Measurements from ENCODE around the gene ADO. TPM values are rescaled to one million over a fixed set of nuclear protein-coding genes. Genes with fewer than 3 reads are reported as not detected.

The ADO gene
- total RNA-seq, 4 donors from 2014 or later, result 19.5 to 28.1 (median 23.4) TPM

DNA sequence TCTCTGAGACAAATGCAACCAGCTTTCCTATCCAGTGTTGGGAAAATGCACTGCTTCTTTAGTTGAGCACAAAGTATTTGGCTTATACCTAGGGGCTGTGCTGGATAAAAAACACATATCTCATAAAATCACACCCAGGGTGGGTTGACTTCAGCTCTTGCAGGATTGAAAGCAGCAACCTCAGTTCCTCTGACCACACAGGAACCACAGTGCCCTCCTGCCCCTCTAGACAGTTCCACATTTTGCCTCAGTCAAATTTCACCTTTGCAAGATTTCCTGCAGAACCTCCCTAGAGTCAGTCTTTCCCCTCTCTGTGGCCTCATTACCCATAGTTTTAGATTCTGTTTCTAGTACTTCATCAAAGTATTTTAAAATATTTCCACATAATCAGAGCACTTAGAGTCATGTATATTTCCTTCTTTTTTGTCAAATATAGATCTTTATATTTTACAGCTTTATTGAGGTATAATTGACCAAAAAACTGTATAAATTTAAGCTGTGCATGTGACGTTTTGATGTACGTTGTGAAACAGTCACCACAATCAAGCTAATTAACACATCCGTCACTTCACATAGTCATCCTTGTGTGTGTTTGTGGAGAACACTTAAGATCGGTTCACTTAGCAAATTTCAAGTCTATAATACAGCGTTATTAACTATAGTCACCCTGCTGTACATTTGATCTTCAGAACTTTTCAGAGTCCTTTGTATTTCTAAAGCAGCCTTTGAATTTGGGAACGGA lies 48.6 kb downstream of the ADO start:
- Histone ChIP-seq H3K4me1 (no peaks in the 10 kb centered on the region), H3K9me3 (peaks cover 0 to 3% (median 2%) of the 10 kb centered on the region in 4 donors), H3K27ac (replicated peaks in 1 of 4) (no peak overlapping the region), H3K36me3 (no peaks in the 10 kb centered on the region), H3K27me3 (no peaks in the 10 kb centered on the region), H3K4me3 (no peak overlapping the region)
- TF ChIP-seq POLR2A (IDR thresholded peaks at IDR 0.05; ENCODE audit: low read depth) (no peak), POLR2AphosphoS5 (IDR thresholded peaks at IDR 0.05) (no peak), EP300 (IDR thresholded peaks at IDR 0.05) (no peak)
- TF ChIP-seq, protein P1, sequence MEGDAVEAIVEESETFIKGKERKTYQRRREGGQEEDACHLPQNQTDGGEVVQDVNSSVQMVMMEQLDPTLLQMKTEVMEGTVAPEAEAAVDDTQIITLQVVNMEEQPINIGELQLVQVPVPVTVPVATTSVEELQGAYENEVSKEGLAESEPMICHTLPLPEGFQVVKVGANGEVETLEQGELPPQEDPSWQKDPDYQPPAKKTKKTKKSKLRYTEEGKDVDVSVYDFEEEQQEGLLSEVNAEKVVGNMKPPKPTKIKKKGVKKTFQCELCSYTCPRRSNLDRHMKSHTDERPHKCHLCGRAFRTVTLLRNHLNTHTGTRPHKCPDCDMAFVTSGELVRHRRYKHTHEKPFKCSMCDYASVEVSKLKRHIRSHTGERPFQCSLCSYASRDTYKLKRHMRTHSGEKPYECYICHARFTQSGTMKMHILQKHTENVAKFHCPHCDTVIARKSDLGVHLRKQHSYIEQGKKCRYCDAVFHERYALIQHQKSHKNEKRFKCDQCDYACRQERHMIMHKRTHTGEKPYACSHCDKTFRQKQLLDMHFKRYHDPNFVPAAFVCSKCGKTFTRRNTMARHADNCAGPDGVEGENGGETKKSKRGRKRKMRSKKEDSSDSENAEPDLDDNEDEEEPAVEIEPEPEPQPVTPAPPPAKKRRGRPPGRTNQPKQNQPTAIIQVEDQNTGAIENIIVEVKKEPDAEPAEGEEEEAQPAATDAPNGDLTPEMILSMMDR (IDR thresholded peaks at IDR 0.05), result no peak
- DNase-seq (ENCODE audit: extremely low spot score), result no peak
- 76% methylated on average over 6 of the region's 6 CpGs for WGBS
- intact Hi-C loops (cut with DNase I), result no loop called here

DNA sequence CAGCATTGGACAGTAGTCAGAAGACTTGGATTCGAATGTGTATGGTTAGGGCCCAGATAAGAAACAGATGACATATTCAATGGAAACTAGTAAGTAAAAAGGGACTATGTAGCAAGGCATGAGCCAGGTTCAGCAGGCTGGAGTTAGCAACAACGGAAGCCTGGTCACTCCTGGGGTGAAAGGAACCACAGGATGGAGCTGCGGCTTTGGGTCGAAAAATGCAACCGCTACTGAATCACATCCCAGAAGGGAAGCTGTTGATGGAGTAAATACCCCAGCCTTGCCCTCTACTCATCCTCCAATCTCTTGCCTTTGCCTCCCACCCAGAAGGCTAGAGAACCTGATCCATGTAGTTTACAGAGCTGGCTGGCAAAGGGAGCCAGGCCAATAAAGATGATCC lies 49.2 kb downstream of the ADO start:
- no peaks in the 10 kb centered on the region for H3K9me3 ChIP-seq
- 71% methylated on average over 5 of the region's 5 CpGs for WGBS
- H3K27me3 ChIP-seq, result no peaks in the 10 kb centered on the region
- no peak for TF ChIP-seq POLR2AphosphoS5 (IDR thresholded peaks at IDR 0.05)
- TF ChIP-seq POLR2A (IDR thresholded peaks at IDR 0.05; ENCODE audit: low read depth), result no peak
- TF ChIP-seq EP300 (IDR thresholded peaks at IDR 0.05), result no peak
- TF ChIP-seq, protein P1 (IDR thresholded peaks at IDR 0.05), result no peak
- no peaks in the 10 kb centered on the region for H3K4me1 ChIP-seq
- intact Hi-C loops (cut with DNase I), result no loop called here
- no peak for DNase-seq (ENCODE audit: extremely low spot score)
- no peaks in the 10 kb centered on the region for H3K36me3 ChIP-seq
- H3K27ac ChIP-seq (replicated peaks in 1 of 4), result no peak overlapping the region
- no peak overlapping the region for H3K4me3 ChIP-seq

DNA sequence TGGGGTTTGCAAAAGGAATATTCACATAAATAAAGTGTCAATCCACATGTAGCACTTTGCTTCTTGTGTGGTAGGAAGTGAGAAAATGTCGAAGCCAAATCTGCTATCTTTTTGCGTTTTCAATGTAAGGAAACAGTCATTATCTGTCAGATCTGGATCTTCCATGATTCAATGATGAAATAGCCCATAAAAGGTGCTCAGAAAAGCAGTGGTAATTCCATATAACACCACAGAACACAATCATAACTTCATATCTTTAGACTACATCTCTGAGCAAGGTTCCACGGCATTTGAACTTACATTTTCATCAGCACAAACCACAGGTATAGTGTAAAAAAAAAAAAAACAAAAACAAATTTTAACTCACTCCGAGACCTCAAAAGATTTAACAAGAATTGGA lies 51.5 kb downstream of the ADO start:
- Histone ChIP-seq H3K4me3 (no peak overlapping the region), H3K9me3 (no peaks in the 10 kb centered on the region), H3K27me3 (no peaks in the 10 kb centered on the region), H3K4me1 (no peaks in the 10 kb centered on the region), H3K36me3 (no peaks in the 10 kb centered on the region), H3K27ac (replicated peaks in 1 of 4) (no peak overlapping the region)
- WGBS, result 82% methylated on average over 4 of the region's 4 CpGs
- TF ChIP-seq, protein P1 (IDR thresholded peaks at IDR 0.05), result no peak
- no peak for TF ChIP-seq EP300 (IDR thresholded peaks at IDR 0.05)
- no peak for TF ChIP-seq POLR2AphosphoS5 (IDR thresholded peaks at IDR 0.05)
- no peak for TF ChIP-seq POLR2A (IDR thresholded peaks at IDR 0.05; ENCODE audit: low read depth)
- DNase-seq (ENCODE audit: extremely low spot score), result no peak
- intact Hi-C loops (cut with DNase I), result no loop called here

Other genes with a start within 250 kb of the ADO start
- gene EGR2, start 11.6 kb downstream of the ADO start, total RNA-seq, result 1 to 10 TPM in 3 of 4 donors, under 1 TPM in 1; 0.26 to 4.0 (median 1.5) TPM

All from esophagus muscularis mucosa (tissue), 4 donors.